ENCODE measurements around the gene EIF3C.
"Not testable (repeated sequence)": the region's sequence is repeated elsewhere in the genome, so short reads cannot be mapped to it uniquely, and the experiment has no call there.

Gene EIF3C

DNA sequence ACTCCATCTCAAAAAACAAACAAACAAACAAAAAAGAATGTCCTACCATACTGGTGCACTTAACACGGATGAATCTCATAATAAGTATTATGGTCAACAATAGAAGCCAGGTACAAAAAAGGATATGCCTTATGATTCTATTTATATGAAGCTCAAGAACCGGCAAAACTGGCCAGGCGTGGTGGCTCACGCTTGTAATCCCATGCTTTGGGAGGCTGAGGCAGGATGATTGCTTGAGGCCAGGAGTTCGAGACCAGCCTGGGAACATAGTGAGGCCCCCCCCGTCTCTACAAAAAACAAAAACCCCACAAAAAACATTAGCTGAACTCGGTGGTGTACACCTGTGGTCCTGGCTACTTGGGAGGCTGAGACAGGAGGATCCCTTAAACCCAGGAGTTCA, 7.0 kb upstream of the EIF3C start:
- H2BK5ac ChIP-seq (ENCODE audit: low read depth, low read length, poor library complexity, severe bottlenecking); DNase-seq; H3K27ac ChIP-seq (ENCODE audit: low read length, poor library complexity, severe bottlenecking); H3K4ac ChIP-seq (ENCODE audit: low read depth in 1 of 2, low read length in 2 of 2); H4K91ac ChIP-seq (ENCODE audit: low read length); H3K4me2 ChIP-seq (ENCODE audit: low read length, poor library complexity, severe bottlenecking); H3K4me3 ChIP-seq (ENCODE audit: insufficient read depth in 1 of 2, low read depth in 1 of 2, low read length in 2 of 2); H4K8ac ChIP-seq (ENCODE audit: low read length); H3K23ac ChIP-seq (ENCODE audit: low read length in 2 of 2); H2BK120ac ChIP-seq (ENCODE audit: low read depth, low read length); H3K27me3 ChIP-seq (ENCODE audit: control insufficient read depth in 1 of 2, insufficient read depth in 1 of 2, low read length in 2 of 2); H2BK12ac ChIP-seq (ENCODE audit: low read length in 2 of 2); H2AK5ac ChIP-seq (ENCODE audit: low read length, severe bottlenecking); H3K14ac ChIP-seq (ENCODE audit: low read length in 2 of 2); H3K79me1 ChIP-seq (replicated peaks; ENCODE audit: low read length, poor library complexity, severe bottlenecking); H3K36me3 ChIP-seq (ENCODE audit: control insufficient read depth in 1 of 2, insufficient read depth in 2 of 2, low read depth in 1 of 2, low read length in 2 of 2); H2BK15ac ChIP-seq (ENCODE audit: low read depth, poor library complexity, severe bottlenecking); H3K18ac ChIP-seq (ENCODE audit: low read depth in 1 of 2, low read length in 2 of 2); H3K4me1 ChIP-seq (ENCODE audit: control insufficient read depth, insufficient read depth, low read depth, low read length); H2AFZ ChIP-seq (ENCODE audit: low read depth, low read length); H3K9me3 ChIP-seq (ENCODE audit: control insufficient read depth, low read length); H3K9ac ChIP-seq (ENCODE audit: low read length): not testable (repeated sequence)
- no CpG with 5 or more reads among the region's 7 CpGs for WGBS

DNA sequence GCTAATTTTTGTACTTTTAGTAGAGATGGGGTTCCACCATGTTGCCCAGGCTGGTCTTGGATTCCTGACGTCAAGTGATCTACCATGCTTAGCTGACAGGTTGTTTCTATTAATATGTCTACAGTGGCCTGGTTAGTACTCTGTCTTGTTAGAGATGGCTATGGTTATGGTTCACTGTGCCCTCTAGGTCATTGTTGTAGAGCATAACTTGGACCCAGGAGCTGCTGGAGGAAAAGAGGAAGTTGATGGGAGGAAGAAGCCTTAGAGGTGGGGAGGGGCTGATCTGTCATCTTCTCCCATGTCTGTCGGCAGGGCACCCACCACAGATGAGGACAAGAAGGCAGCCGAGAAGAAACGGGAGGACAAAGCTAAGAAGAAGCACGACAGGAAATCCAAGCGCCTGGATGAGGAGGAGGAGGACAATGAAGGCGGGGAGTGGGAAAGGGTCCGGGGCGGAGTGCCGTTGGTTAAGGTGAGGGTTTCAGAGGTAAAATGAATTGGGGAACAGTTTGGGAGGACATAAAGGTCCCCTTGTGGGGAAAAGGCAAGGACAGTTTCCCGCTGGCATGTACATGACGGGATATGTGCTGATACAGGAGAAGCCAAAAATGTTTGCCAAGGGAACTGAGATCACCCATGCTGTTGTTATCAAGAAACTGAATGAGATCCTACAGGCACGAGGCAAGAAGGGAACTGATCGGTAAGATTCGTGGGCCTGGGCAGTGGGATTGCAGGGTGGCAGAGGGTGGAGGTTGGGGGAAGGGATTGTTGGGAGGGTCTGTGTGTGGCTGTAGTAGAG, 11.8 kb downstream of the EIF3C start:
- not testable (repeated sequence) for H3K9ac ChIP-seq (ENCODE audit: low read length); DNase-seq; H3K9me3 ChIP-seq (ENCODE audit: control insufficient read depth, low read length); H3K4me2 ChIP-seq (ENCODE audit: low read length, poor library complexity, severe bottlenecking); H4K91ac ChIP-seq (ENCODE audit: low read length); H3K18ac ChIP-seq (ENCODE audit: low read depth in 1 of 2, low read length in 2 of 2); H2BK5ac ChIP-seq (ENCODE audit: low read depth, low read length, poor library complexity, severe bottlenecking); H2AFZ ChIP-seq (ENCODE audit: low read depth, low read length); H3K36me3 ChIP-seq (ENCODE audit: control insufficient read depth in 1 of 2, insufficient read depth in 2 of 2, low read depth in 1 of 2, low read length in 2 of 2); H3K27ac ChIP-seq (ENCODE audit: low read length, poor library complexity, severe bottlenecking); H3K14ac ChIP-seq (ENCODE audit: low read length in 2 of 2); H3K4ac ChIP-seq (ENCODE audit: low read depth in 1 of 2, low read length in 2 of 2); H3K4me1 ChIP-seq (ENCODE audit: control insufficient read depth, insufficient read depth, low read depth, low read length); H2BK15ac ChIP-seq (ENCODE audit: low read depth, poor library complexity, severe bottlenecking); H3K27me3 ChIP-seq (ENCODE audit: control insufficient read depth in 1 of 2, insufficient read depth in 1 of 2, low read length in 2 of 2); H4K8ac ChIP-seq (ENCODE audit: low read length); H2AK5ac ChIP-seq (ENCODE audit: low read length, severe bottlenecking); H3K79me1 ChIP-seq (replicated peaks; ENCODE audit: low read length, poor library complexity, severe bottlenecking); H3K23ac ChIP-seq (ENCODE audit: low read length in 2 of 2); H3K4me3 ChIP-seq (ENCODE audit: insufficient read depth in 1 of 2, low read depth in 1 of 2, low read length in 2 of 2); H2BK12ac ChIP-seq (ENCODE audit: low read length in 2 of 2); H2BK120ac ChIP-seq (ENCODE audit: low read depth, low read length)
- WGBS = 97% methylated on average over 8 of the region's 15 CpGs

DNA sequence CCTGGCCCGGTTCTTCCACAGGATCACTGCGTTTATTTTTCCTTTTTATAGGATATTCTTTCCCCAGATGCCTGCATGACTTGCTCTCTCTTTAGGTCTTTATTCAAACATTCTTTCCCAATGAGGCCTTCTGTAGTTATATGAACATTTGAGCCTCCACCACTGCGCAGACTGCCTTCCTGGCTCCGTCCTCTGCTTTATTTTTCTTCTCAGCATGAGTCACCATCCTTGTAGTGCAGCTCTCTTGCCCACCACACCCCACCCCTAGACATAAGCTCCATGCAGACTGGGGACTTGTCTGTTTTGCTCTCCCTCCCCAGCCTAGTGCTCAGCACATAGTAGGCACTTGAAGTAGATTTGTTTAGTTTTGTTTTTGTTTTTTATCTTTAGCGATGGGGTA, 20.0 kb downstream of the EIF3C start:
- H3K9ac ChIP-seq (ENCODE audit: low read length); H2BK12ac ChIP-seq (ENCODE audit: low read length in 2 of 2); H3K4ac ChIP-seq (ENCODE audit: low read depth in 1 of 2, low read length in 2 of 2); H4K8ac ChIP-seq (ENCODE audit: low read length); H3K23ac ChIP-seq (ENCODE audit: low read length in 2 of 2); H3K36me3 ChIP-seq (ENCODE audit: control insufficient read depth in 1 of 2, insufficient read depth in 2 of 2, low read depth in 1 of 2, low read length in 2 of 2); H3K4me3 ChIP-seq (ENCODE audit: insufficient read depth in 1 of 2, low read depth in 1 of 2, low read length in 2 of 2); H2BK15ac ChIP-seq (ENCODE audit: low read depth, poor library complexity, severe bottlenecking); H3K4me1 ChIP-seq (ENCODE audit: control insufficient read depth, insufficient read depth, low read depth, low read length); H3K18ac ChIP-seq (ENCODE audit: low read depth in 1 of 2, low read length in 2 of 2); H2AFZ ChIP-seq (ENCODE audit: low read depth, low read length); H3K79me1 ChIP-seq (replicated peaks; ENCODE audit: low read length, poor library complexity, severe bottlenecking); H3K4me2 ChIP-seq (ENCODE audit: low read length, poor library complexity, severe bottlenecking); DNase-seq; H2BK5ac ChIP-seq (ENCODE audit: low read depth, low read length, poor library complexity, severe bottlenecking); H4K91ac ChIP-seq (ENCODE audit: low read length); H2AK5ac ChIP-seq (ENCODE audit: low read length, severe bottlenecking); H2BK120ac ChIP-seq (ENCODE audit: low read depth, low read length); H3K9me3 ChIP-seq (ENCODE audit: control insufficient read depth, low read length); H3K27me3 ChIP-seq (ENCODE audit: control insufficient read depth in 1 of 2, insufficient read depth in 1 of 2, low read length in 2 of 2); H3K27ac ChIP-seq (ENCODE audit: low read length, poor library complexity, severe bottlenecking); H3K14ac ChIP-seq (ENCODE audit: low read length in 2 of 2): not testable (repeated sequence)
- WGBS = no CpG with 5 or more reads among the region's 5 CpGs

DNA sequence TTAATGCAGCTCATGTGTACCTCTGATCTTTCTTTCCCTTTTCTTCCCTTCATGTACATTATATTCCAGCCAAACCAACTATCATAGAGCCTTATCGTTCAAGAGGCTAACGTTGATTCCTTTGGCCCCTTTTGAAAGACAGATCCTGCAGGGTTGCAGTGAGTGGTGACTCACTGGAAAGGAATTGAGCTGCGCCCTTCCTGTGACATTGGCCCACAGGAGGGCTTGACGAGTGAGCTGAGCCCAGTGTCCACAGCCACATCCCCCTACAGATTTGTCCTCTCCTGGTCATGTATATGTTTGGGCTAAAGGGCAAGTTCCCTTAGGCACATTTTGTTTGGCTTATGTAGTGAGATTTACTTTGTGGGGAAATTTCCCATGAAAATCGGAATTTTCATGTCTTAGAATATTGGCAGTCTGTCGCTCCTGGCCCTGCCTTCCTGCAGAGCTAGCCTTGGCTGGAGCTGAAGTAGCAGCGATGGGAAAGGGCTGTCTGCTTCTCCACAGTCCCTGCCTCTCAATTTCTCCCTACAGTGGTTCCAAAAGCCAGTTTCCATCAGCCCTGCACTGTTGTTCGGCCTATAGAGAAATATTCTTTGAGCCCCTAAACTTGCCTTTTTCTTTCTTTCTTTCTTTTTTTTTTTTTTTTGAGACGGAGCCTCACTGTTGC, 21.3 kb downstream of the EIF3C start:
- H2AK5ac ChIP-seq (ENCODE audit: low read length, severe bottlenecking); H3K9ac ChIP-seq (ENCODE audit: low read length); H3K4me1 ChIP-seq (ENCODE audit: control insufficient read depth, insufficient read depth, low read depth, low read length); H3K27me3 ChIP-seq (ENCODE audit: control insufficient read depth in 1 of 2, insufficient read depth in 1 of 2, low read length in 2 of 2); H2BK15ac ChIP-seq (ENCODE audit: low read depth, poor library complexity, severe bottlenecking); H4K8ac ChIP-seq (ENCODE audit: low read length); H2AFZ ChIP-seq (ENCODE audit: low read depth, low read length); H3K23ac ChIP-seq (ENCODE audit: low read length in 2 of 2); H2BK12ac ChIP-seq (ENCODE audit: low read length in 2 of 2); H3K18ac ChIP-seq (ENCODE audit: low read depth in 1 of 2, low read length in 2 of 2); H2BK120ac ChIP-seq (ENCODE audit: low read depth, low read length); DNase-seq; H4K91ac ChIP-seq (ENCODE audit: low read length); H3K9me3 ChIP-seq (ENCODE audit: control insufficient read depth, low read length); H3K79me1 ChIP-seq (replicated peaks; ENCODE audit: low read length, poor library complexity, severe bottlenecking); H3K4me3 ChIP-seq (ENCODE audit: insufficient read depth in 1 of 2, low read depth in 1 of 2, low read length in 2 of 2); H2BK5ac ChIP-seq (ENCODE audit: low read depth, low read length, poor library complexity, severe bottlenecking); H3K14ac ChIP-seq (ENCODE audit: low read length in 2 of 2); H3K4ac ChIP-seq (ENCODE audit: low read depth in 1 of 2, low read length in 2 of 2); H3K4me2 ChIP-seq (ENCODE audit: low read length, poor library complexity, severe bottlenecking); H3K36me3 ChIP-seq (ENCODE audit: control insufficient read depth in 1 of 2, insufficient read depth in 2 of 2, low read depth in 1 of 2, low read length in 2 of 2): not testable (repeated sequence)
- H3K27ac ChIP-seq (ENCODE audit: low read length, poor library complexity, severe bottlenecking) = peak overlapping the region; percentile 54
- WGBS = no CpG with 5 or more reads among the region's 9 CpGs
